Measurements from ENCODE around the gene ZFP3.

DNA sequence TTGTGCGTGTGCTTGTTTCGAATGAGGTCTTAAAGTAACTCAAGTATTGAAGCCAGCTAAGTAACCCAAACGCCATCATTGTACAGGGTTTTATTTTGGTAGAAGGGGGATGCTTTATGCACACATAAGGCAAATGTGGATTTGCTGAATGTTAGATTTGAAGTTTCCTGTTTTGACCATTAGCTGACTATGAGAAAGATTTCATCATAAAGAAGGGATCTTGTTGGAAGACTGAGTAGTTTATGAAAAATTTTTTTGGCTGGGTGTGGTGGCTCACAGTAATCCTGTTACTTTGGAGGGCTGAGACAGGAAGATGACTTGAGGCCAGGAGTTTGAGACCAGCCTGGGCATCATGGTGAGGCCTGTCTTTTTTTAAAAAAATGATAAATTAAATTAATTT is 10.0 kb upstream of the ZFP3 start:
- no peak for TF ChIP-seq YY1 (IDR thresholded peaks at IDR 0.05; ENCODE audit: insufficient read depth, insufficient read length)
- TF ChIP-seq ZNF274 (IDR thresholded peaks at IDR 0.05; ENCODE audit: low read depth, low read length): no peak
